SK-N-MC (cell line): ENCODE results near the gene TGFB1.
"Not testable (repeated sequence)": the region's sequence is repeated elsewhere in the genome, so short reads cannot be mapped to it uniquely, and the experiment has no call there.

Experiments used
- DNase-seq: peaks from one replicate; pipeline ENCODE4 v3.0.0-alpha.2; 2011; ENCODE audit warnings: low read depth, low spot score
- H3K27ac ChIP-seq: fragments of 200-600 bp; sonication (generic); 2 replicates; pipeline ENCODE4 v1.5.1; 2016; ENCODE audit warnings: mixed run types
- H3K36me3 ChIP-seq: fragments of 200-600 bp; sonication (generic); 2 replicates; pipeline ENCODE4 v1.6.1; 2017; ENCODE audit warnings: antibody characterized with exemption, low read length, mixed read lengths; ENCODE audit not compliant: insufficient read depth
- H3K4me3 ChIP-seq: fragments of 200-600 bp; sonication (generic); 2 replicates; pipeline ENCODE4 v1.5.1; 2016
- H3K9ac ChIP-seq: fragments of 200-600 bp; sonication (generic); 2 replicates; pipeline ENCODE4 v1.8.0; 2017; ENCODE audit warnings: mixed run types, mixed read lengths; ENCODE audit not compliant: insufficient read length
- H3K9me3 ChIP-seq: fragments of 200-600 bp; sonication (generic); 2 replicates; pipeline ENCODE4 v1.6.1; 2017; ENCODE audit warnings: low read depth, mild to moderate bottlenecking, antibody characterized with exemption, low read length, moderate library complexity, mixed read lengths
- EZH2 ChIP-seq: fragments of 200-600 bp; sonication (generic); IDR thresholded peaks from one replicate; pipeline ENCODE4 v1.6.1; 2017; ENCODE audit warnings: antibody characterized with exemption
- FOXP2 ChIP-seq: optimal IDR thresholded peaks from 2 replicates; pipeline ENCODE3; 2011; ENCODE audit warnings: mild to moderate bottlenecking, moderate library complexity; ENCODE audit not compliant: insufficient read depth; ENCODE audit errors: extremely low read length, control extremely low read depth
- POLR2AphosphoS5 ChIP-seq: IDR thresholded peaks from 2 replicates; pipeline ENCODE4 v1.6.1; 2012; ENCODE audit warnings: mild to moderate bottlenecking, low read depth, low read length, borderline replicate concordance

Gene TGFB1

DNA sequence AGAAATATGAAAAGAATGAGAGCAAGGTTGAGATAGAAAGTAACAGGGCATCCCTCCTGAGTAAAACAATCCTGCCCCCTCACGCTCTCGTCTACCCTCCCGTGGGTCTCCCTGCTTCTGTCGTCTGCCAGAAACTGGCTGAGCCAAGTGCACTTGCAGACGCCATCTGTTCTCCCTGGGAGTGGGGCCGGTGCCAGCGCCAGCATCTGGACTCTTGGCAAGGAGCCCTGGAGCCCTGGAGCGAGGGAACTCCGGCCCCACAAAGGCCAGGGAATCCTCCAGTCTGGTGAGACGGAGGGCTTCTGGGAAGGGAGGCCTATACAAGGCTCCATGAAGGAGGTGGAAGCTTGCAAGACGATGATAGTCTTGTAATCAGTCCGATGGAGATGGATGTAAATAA lies 20.3 kb upstream of the TGFB1 start:
- peak overlapping the region; percentile 21 for H3K4me3 ChIP-seq
- no peak overlapping the region for H3K9ac ChIP-seq
- TF ChIP-seq FOXP2 (no peak), POLR2AphosphoS5 (peak; percentile 41; the same call in 1 of the 2 replicates), EZH2 (no peak)
- no peaks in the 10 kb centered on the region for H3K9me3 ChIP-seq
- peak overlapping the region; percentile 85 for H3K27ac ChIP-seq
- no peak for DNase-seq
- H3K36me3 ChIP-seq, result no peaks in the 10 kb centered on the region

DNA sequence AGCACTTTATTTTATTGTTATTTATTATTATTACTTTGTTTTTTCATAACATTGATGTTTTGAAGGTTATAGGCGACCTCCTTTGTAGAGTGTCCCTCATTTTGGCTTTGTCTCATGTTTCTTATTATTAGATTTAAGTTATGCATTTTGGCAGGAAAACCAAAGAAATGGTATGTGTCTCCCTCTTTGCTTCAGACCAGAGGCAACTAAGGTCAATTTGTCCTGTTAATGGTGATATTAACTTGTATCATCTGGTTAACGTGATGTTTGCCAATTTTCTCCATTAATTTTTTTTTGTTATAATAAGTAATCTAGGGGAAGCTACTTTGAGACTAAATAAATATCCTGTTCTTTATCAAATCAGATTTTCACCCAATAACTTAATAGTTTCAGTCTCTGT lies 18.8 kb upstream of the TGFB1 start:
- no peaks in the 10 kb centered on the region for H3K36me3 ChIP-seq
- TF ChIP-seq EZH2, result no peak
- TF ChIP-seq FOXP2, result no peak
- TF ChIP-seq POLR2AphosphoS5, result no peak
- H3K4me3 ChIP-seq, result no peak overlapping the region
- peak overlapping the region; percentile 46; the same call in 1 of the 2 replicates for H3K27ac ChIP-seq
- DNase-seq, result no peak
- no peaks in the 10 kb centered on the region for H3K9me3 ChIP-seq
- H3K9ac ChIP-seq, result no peak overlapping the region

GRCh38 chr19:41371541-41371940 lies 17.8 kb upstream of the TGFB1 start:
- Histone ChIP-seq H3K36me3 (no peaks in the 10 kb centered on the region), H3K27ac (no peak overlapping the region)

DNA sequence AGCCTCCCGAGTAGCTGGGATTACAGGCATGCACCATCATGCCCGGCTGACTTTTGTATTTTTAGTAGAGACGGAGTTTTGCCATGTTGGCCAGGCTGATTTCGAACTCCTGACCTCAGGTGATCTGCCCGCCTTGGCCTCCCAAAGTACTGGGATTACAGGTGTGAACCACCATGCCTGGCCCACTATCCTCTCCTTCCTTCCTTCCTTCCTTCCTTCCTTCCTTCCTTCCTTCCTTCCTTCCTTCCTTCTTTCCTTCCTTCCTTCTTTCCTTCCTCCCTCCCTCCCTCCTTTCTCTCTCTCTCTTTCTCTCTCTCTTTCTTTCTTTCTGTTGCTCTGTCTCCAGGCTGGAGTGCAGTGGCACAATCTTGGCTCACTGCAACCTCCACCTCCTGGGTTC lies 17.4 kb upstream of the TGFB1 start:
- not testable (repeated sequence) for H3K4me3 ChIP-seq, DNase-seq, H3K36me3 ChIP-seq, H3K27ac ChIP-seq, H3K9ac ChIP-seq, H3K9me3 ChIP-seq

More at GRCh38 chr19:41371541-41371940, 17.8 kb upstream of the TGFB1 start:
- no peaks in the 10 kb centered on the region for H3K9me3 ChIP-seq
- no peak for DNase-seq
- H3K9ac ChIP-seq, result no peak overlapping the region
- no peak overlapping the region for H3K4me3 ChIP-seq
- TF ChIP-seq FOXP2, result no peak
- no peak for TF ChIP-seq POLR2AphosphoS5
- no peak for TF ChIP-seq EZH2

DNA sequence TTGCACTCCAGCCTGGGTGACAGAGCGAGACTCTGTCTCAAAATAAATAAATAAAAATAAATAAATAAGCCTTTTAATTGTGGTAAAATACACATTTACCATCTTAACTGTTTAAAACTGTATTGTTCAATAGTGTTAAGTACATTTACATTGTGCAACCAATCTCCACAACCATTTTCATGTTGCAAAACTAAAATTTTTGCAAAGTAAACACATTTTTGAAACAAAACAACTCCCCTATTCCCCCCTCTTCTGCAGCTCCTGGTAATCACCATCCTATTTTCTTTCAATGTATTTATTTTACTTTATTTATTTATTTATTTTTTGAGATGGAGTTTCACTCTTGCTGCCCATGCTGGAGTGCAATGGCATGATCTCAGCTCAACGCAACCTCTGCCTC lies 16.0 kb upstream of the TGFB1 start:
- TF ChIP-seq FOXP2 (no peak), POLR2AphosphoS5 (no peak), EZH2 (no peak)
- H3K9ac ChIP-seq, result no peak overlapping the region
- H3K4me3 ChIP-seq, result no peak overlapping the region
- no peak overlapping the region for H3K27ac ChIP-seq
- H3K36me3 ChIP-seq, result no peaks in the 10 kb centered on the region
- DNase-seq, result no peak
- H3K9me3 ChIP-seq, result no peaks in the 10 kb centered on the region

GRCh38 chr19:41367848-41368301 lies 14.2 kb upstream of the TGFB1 start:
- no peak overlapping the region for H3K9ac ChIP-seq
- DNase-seq, result no peak
- no peak for TF ChIP-seq EZH2
- no peak for TF ChIP-seq POLR2AphosphoS5
- TF ChIP-seq FOXP2, result no peak
- H3K36me3 ChIP-seq, result no peaks in the 10 kb centered on the region
- no peak overlapping the region; the same call in 1 of the 2 replicates for H3K27ac ChIP-seq
- H3K9me3 ChIP-seq, result no peaks in the 10 kb centered on the region
- no peak overlapping the region for H3K4me3 ChIP-seq

GRCh38 chr19:41366089-41366488 lies 12.4 kb upstream of the TGFB1 start:
- Histone ChIP-seq H3K9me3 (no peaks in the 10 kb centered on the region), H3K9ac (no peak overlapping the region), H3K27ac (no peak overlapping the region), H3K4me3 (no peak overlapping the region), H3K36me3 (no peaks in the 10 kb centered on the region)
- no peak for DNase-seq
- no peak for TF ChIP-seq FOXP2
- no peak for TF ChIP-seq EZH2
- TF ChIP-seq POLR2AphosphoS5, result no peak

DNA sequence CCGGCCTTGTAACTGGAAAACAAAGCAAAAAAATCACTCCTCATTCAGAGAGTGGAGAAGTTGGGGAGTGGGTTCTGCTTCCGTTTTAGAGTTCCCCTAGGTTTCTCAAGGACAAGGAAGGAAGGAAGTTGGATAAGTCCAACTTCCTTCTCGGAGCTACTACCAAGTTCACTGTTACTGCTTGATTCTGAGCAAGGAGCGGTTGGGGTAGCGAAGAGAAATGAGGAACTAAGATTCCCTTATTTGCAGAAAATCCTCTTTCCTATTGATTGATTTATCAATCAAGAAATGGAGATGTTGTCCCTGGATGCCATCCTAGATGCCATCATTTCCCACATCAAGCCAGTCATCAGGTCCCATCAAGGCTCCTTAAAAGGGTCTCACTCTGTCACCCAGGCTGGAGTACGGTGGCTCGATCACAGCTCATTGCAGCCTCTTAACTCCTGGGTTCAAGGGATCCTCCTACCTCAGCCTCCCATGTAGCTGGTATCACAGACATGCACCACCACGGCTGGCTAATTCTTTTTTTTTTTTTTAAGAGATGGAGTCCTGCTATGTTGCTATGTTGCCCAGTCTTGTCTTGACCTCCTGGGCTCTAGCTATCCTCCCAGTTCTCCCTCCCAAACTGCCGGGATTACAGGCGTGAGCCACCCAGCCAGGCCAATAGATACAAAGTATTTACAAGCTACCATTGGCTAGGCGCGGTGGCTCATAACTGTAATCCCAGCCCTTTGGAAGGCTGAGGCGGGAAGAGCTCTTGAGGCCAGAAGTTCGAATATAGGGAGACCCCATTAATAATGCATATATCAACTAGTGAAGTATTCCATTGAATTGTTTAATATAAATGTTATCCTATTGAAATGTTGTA lies 11.0 kb upstream of the TGFB1 start:
- TF ChIP-seq POLR2AphosphoS5 (no peak), FOXP2 (no peak), EZH2 (no peak)
- Histone ChIP-seq H3K9me3 (no peaks in the 10 kb centered on the region), H3K9ac (peak overlapping the region; percentile 94), H3K27ac (peak overlapping the region; percentile 98), H3K36me3 (no peaks in the 10 kb centered on the region), H3K4me3 (peak overlapping the region; percentile 85)
- no peak for DNase-seq
